ENCODE data around the gene XRCC4. TPM values are rescaled to one million over a fixed set of nuclear protein-coding genes. Genes with fewer than 3 reads are reported as not detected.

XRCC4 gene
- total RNA-seq, 1 experiment from 2014 or later, result 10.8 TPM

- H2BK5ac ChIP-seq (ENCODE audit: insufficient read length, low read length), result no peak overlapping the region
- no peaks in the 10 kb centered on the region for H3K79me1 ChIP-seq (ENCODE audit: insufficient read depth, low read depth, low read length, poor library complexity, severe bottlenecking)
- no peak overlapping the region for H3K23ac ChIP-seq (ENCODE audit: insufficient read length, low read depth, low read length)
- H2AK5ac ChIP-seq (ENCODE audit: insufficient read length, low read length), result no peak overlapping the region
- Mint-ChIP-seq H3K4me1 (peaks cover 17 to 27% of the 10 kb centered on the region in 2 experiments), H3K9me3 (no peaks in the 10 kb centered on the region), H3K36me3 (ENCODE audit: insufficient read depth in 1 of 3, low read depth in 3 of 3) (no peaks in the 10 kb centered on the region), H3K4me3 (no peak overlapping the region), H3K27me3 (ENCODE audit: low read depth) (no peaks in the 10 kb centered on the region), H3K27ac (0 out of 7 replicates have a peak overlapping the region, but pooled peaks of 1 of the 3 experiments have one; percentile 65)
- no peak overlapping the region for H2BK12ac ChIP-seq (ENCODE audit: insufficient read length, low read depth, low read length)
- H2BK20ac ChIP-seq (ENCODE audit: low read depth, low read length, poor library complexity, severe bottlenecking), result no peak overlapping the region
- no peak overlapping the region for H4K8ac ChIP-seq (replicated peaks; ENCODE audit: insufficient read length, low read depth, low read length)
- H3T11ph ChIP-seq (ENCODE audit: low read length), result no peak overlapping the region
- DNase-seq, result no peak
- no peaks in the 10 kb centered on the region for H3K27me3 ChIP-seq (ENCODE audit: insufficient read depth, low read length)
- H3K4me2 ChIP-seq (ENCODE audit: insufficient read depth, insufficient read length, low read length), result no peak overlapping the region
- no peak overlapping the region for H3K56ac ChIP-seq (ENCODE audit: insufficient read length, low read depth, low read length)
- no peak overlapping the region for H3K14ac ChIP-seq (ENCODE audit: insufficient read depth, low read length)
- H2AFZ ChIP-seq (ENCODE audit: low read length), result peak overlapping the region; percentile 25
- whole genome bisulfite sequencing (ENCODE audit: extremely low coverage, insufficient read length, low lambda C conversion rate), result no CpG with 5 or more reads among the region's 3 CpGs
- H3K79me2 ChIP-seq (ENCODE audit: insufficient read depth, low read length), result no peaks in the 10 kb centered on the region
- no peak overlapping the region for H2BK120ac ChIP-seq (ENCODE audit: low read depth, low read length, poor library complexity, severe bottlenecking)
- no peak overlapping the region for H3K9ac ChIP-seq (ENCODE audit: extremely low read depth, insufficient read length, low read length)
- H3K4me1 ChIP-seq (ENCODE audit: insufficient read depth, low read length), result peaks cover 4% of the 10 kb centered on the region; the same call in 1 of the 2 replicates
- H4K91ac ChIP-seq (ENCODE audit: insufficient read length, low read depth, low read length), result no peak overlapping the region
- H4K5ac ChIP-seq (ENCODE audit: insufficient read length, low read depth, low read length), result no peak overlapping the region
- no peak overlapping the region for H2BK15ac ChIP-seq (ENCODE audit: low read depth, low read length)
- H3K23me2 ChIP-seq (ENCODE audit: insufficient read length, low read depth, low read length, poor library complexity, severe bottlenecking), result no peaks in the 10 kb centered on the region
- TF ChIP-seq CTCF (conservative IDR thresholded peaks at IDR 0.05), result no peak
- no peak overlapping the region for H3K18ac ChIP-seq (ENCODE audit: insufficient read length, low read depth, low read length)
- H3K9me3 ChIP-seq (ENCODE audit: control insufficient read depth, low read depth, low read length), result no peaks in the 10 kb centered on the region
- no peaks in the 10 kb centered on the region for H4K20me1 ChIP-seq (ENCODE audit: control insufficient read depth, insufficient read depth, insufficient read length)
- no peak overlapping the region for H3K4ac ChIP-seq (ENCODE audit: low read depth, low read length)
- no peak overlapping the region for H3K27ac ChIP-seq (ENCODE audit: insufficient read length, low read depth, low read length)
These were observed 323.4 kb downstream of the XRCC4 start for GRCh38 chr5:83400701-83401100.
